ENCODE results near the gene AKAP6.

The AKAP6 gene

DNA sequence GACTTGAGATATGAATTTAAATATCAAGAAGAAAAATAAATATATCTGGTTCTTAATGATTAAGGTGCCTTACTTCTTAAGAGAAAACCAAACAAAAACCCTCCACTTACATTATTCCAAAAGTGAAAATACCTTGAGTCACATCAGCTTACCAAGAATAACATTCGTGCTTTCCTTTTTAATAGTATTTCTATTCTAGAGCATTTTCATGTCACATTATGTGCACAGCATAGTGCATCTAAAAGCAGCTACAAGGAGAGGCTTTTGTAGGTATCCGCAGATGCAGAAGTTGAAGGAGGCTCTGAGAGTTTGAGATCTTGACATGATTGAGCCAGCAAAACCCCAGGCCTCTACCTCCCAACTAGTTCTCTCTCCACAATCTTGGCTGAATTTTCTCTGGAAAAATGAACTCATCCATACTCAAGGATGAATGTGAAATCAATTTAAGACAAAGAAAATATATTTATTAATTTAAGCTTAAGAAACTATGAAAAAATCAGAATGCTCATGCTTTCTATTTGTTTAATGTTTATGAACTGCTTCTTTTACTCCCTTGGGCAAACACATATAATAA, 275.0 kb downstream of the AKAP6 start:
- no peak for DNase-seq (ENCODE audit: low spot score)
- no peak for TF ChIP-seq CTCF (conservative IDR thresholded peaks at IDR 0.05; ENCODE audit: low read depth)
- CTCF ChIA-PET: no interaction called here
- no peak overlapping the region for H3K27ac ChIP-seq
- POLR2A ChIA-PET (ENCODE audit: low non-redundant PET): no interaction called here

DNA sequence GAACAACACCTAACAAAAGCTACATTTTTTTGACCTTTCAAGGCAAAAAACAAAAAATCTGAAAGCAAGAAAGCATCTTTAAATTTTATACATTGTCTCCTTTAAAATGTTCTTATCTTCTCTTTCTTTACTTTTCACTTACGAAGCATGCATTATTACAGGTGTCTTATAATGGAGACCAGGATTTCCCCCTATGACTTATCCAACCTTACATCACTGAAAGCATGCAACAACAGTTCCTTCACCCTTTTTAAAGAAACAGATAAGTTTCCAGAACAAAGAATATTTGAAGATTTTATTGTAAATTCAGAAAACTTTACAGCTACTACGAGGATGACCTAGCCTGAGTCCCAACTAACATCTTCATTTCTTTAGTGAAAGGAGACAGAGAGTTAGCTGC, 277.2 kb downstream of the AKAP6 start:
- CTCF ChIA-PET: interaction anchor here (0.6 kb wide), 1 partner anchor 105 kb away, joined by 3 read pairs; no protein-coding TSS in a partner anchor
- POLR2A ChIA-PET (ENCODE audit: low non-redundant PET): no interaction called here
- no peak for TF ChIP-seq CTCF (conservative IDR thresholded peaks at IDR 0.05; ENCODE audit: low read depth)
- no peak overlapping the region for H3K27ac ChIP-seq
- DNase-seq (ENCODE audit: low spot score): peak; percentile 33

DNA sequence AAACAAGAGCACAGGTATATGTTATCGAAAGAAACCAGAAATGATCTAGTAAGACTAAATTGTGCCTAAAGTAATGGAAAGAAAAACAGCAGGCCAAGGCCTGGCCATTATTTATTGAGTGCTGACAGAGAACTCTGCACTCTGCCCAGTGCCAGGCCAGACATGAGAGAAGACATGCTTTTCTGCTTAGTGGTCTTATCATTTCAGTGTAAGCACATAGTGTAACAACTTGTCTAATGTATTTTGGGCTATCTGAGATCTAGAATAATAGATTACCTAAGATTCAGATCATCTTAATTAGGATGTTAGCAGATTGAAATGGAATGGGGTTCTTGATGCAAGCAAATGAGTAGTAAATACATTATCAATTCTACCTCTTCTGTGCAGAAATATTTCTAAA, 278.3 kb downstream of the AKAP6 start:
- no peak for DNase-seq (ENCODE audit: low spot score)
- no peak overlapping the region for H3K27ac ChIP-seq
- ChIA-PET POLR2A (ENCODE audit: low non-redundant PET) (no interaction called here), CTCF (no interaction called here)
- TF ChIP-seq CTCF (conservative IDR thresholded peaks at IDR 0.05; ENCODE audit: low read depth): no peak

GRCh38 chr14:32608857-32609256, 279.8 kb downstream of the AKAP6 start:
- peak; percentile 20 for DNase-seq (ENCODE audit: low spot score)
- POLR2A ChIA-PET (ENCODE audit: low non-redundant PET): no interaction called here
- CTCF ChIA-PET: interaction anchor here (0.6 to 0.7 kb wide), 2 partner anchors 9 to 40 kb away, joined by 3 read pairs; no protein-coding TSS in a partner anchor
- H3K27ac ChIP-seq: no peak overlapping the region
- no peak for TF ChIP-seq CTCF (conservative IDR thresholded peaks at IDR 0.05; ENCODE audit: low read depth)

GRCh38 chr14:32609388-32609787, 280.3 kb downstream of the AKAP6 start:
- CTCF ChIA-PET: interaction anchor here (0.6 kb wide), 1 partner anchor 912 kb away, joined by 4 read pairs; no protein-coding TSS in a partner anchor
- DNase-seq (ENCODE audit: low spot score): no peak
- POLR2A ChIA-PET (ENCODE audit: low non-redundant PET): no interaction called here
- TF ChIP-seq CTCF (conservative IDR thresholded peaks at IDR 0.05; ENCODE audit: low read depth): no peak
- no peak overlapping the region for H3K27ac ChIP-seq

GRCh38 chr14:32611752-32612151, 282.7 kb downstream of the AKAP6 start:
- DNase-seq (ENCODE audit: low spot score): peak; percentile 62
- TF ChIP-seq CTCF (conservative IDR thresholded peaks at IDR 0.05; ENCODE audit: low read depth): no peak
- no peak overlapping the region for H3K27ac ChIP-seq
- CTCF ChIA-PET: no interaction called here
- POLR2A ChIA-PET (ENCODE audit: low non-redundant PET): no interaction called here
